ENCODE measurements around the gene NPSR1.

NPSR1 gene

DNA sequence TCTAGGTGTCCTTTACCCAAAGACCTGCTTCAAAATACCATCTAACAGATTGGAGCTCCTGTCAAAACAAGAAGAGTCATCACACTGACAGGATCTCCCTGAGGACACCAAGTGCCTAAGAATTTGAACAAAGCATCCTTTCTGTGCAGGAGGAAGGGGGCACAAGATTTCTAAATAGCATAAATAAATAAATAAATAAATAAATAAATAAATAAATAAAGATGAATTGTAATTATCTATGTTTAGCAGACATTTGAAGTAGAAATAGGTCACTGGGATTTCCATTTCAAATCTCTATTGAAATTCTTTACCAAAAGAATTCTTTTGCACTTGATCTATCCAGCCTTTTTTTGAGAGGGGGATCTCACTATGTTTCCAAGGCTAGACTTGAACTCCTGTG lies 65.3 kb downstream of the NPSR1 start:
- no peak for DNase-seq (ENCODE audit: low read depth)

GRCh38 chr7:34723866-34724490 lies 66.0 kb downstream of the NPSR1 start:
- DNase-seq (ENCODE audit: low read depth): no peak

DNA sequence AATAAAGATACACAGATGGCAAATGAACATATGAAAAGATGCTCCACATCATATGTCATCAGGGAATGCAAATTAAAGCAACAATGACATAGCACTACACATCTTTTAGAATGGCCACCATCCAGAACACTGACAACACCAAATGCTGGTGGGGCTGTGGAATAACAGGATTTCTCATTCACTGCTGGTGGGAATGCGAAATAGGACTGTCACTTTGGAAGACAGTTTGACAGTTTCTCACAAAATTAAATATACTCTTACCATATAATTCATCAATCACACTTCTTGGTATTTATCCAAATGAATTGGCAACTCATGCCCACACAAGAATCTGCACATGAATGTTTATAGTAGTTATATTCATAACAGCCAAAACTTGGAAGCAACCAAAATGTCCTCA lies 68.2 kb downstream of the NPSR1 start:
- no peak for DNase-seq (ENCODE audit: low read depth)

- DNase-seq (ENCODE audit: low read depth): no peak
Measured at GRCh38 chr7:34727464-34727995, 69.5 kb downstream of the NPSR1 start.

DNA sequence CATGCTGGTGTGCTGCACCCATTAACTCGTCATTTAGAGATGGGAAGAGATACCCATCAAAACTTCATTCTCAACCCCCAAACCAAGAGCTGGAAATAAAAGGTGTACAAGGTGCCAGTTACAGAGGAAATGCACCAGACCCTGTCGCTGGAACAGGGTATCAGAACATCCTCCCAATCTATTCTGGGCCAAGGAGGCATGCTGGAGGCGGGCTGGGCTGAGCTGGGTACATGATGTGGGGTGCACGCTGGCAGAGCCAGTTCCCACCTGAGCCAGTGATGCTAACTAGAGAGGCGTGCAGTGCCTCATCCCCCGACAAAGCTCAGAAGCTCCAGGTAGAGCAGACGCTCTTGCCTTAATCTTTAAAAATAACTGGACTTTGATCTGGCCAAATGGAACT lies 70.1 kb downstream of the NPSR1 start:
- no peak for DNase-seq (ENCODE audit: low read depth)

DNA sequence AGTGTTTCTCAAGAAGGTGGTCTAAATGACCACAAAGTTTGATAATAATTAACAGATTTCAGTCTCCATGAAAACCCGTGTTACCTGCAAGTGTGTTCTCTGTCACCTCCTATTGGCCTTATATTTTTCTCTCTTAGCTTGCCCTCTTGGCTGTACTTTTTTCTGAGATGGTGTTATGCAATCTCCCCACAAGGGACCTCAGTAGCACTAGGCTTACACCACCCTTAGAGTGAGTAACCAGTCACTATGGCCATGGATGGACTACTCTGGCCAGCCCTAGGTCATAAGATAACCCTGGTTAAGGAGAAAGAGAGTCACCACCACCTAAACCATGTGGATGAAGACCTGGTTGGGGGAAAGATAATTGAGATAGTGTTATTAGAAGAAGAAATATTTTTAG lies 76.8 kb downstream of the NPSR1 start:
- DNase-seq (ENCODE audit: low read depth): no peak

GRCh38 chr7:34735526-34735925 lies 77.5 kb downstream of the NPSR1 start:
- no peak for DNase-seq (ENCODE audit: low read depth)

GRCh38 chr7:34739651-34740300 lies 81.8 kb downstream of the NPSR1 start:
- DNase-seq (ENCODE audit: low read depth): no peak

GRCh38 chr7:34740840-34741239 lies 82.8 kb downstream of the NPSR1 start:
- no peak for DNase-seq (ENCODE audit: low read depth)

DNA sequence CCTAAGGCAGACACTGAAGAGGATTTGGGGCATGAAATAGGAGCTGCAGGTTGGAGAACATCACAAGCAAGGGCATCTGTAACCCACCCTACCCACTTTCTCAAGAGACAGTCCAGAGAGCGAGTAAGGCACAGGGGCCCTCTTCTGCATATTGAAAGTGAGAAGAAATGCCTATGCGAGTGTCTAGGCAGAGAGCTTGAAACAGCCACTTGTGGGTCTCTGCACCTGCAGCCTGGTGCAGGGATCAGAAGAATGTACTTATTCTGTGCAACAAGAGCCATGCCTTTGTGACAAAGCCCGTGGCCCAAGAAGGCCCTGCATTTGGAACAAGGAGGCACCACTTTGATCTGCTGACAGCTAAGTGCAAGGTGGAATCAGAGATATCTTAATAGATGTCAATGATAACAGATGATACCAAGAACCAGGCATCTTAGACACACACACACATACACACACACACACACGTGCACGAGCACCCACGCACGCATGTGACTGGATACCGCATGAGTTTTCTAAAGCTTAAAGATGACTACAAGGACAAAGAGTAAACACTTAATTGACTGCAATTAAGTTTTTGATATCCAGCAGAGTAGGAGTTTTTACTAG lies 89.3 kb downstream of the NPSR1 start:
- no peak for DNase-seq (ENCODE audit: low read depth)

DNA sequence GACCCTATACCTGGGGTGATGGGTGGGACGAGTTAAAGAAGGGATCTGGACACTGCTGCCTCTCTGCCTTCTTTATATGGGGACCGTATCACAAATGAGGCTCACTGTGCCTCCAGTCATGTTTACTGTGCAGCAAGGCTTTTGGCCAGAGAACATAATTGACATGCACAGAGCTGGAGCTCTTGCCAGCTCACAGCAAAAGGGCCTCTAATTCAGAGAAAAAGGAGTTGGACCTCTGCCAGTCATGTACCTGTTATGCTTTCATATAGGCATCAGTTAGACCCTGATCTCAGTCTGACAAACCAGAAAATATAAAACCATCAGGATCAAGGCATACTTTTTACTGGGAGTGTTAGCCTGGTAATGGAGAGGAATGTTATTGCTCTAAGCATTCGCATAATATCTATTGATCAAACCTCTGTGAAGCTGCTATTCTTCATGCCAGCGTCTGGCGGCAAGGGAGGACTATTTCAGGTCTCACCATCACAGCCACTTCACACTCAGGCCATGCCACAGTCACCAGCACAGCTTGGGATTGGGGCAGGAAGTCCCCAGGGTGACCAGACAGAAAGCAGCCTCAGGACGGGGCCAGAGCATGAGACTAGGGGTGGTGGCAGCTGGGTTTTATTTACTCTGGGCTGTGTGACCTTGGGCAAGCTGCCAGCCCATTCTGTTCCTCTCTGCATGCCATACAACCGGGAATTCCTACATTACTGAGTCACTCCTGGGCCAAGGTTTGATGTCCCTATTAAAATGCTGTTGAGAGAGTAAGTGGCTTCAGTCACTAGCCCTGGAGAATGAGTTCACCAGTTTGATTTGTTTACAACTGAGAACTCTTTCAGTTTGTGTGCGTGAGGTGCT lies 90.1 kb downstream of the NPSR1 start:
- DNase-seq (ENCODE audit: low read depth): peak; percentile 60

DNA sequence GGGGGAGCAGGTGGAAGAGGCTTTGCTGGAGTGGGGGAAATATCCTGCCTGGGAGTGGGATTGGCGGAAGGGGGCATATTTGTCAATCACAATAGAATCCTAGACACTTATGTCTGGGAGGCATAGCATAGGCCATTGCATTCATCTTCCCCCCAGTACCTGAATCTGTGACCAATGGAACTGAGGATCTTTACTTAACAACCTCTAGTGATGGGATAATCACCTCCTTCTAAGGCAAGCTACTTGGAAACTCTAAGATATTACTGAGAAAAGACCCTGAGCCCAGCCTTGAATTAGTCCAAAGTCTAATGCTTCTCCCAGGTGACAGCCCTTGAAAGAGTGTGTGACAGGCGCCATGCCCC lies 90.7 kb downstream of the NPSR1 start:
- no peak for DNase-seq (ENCODE audit: low read depth)

DNA sequence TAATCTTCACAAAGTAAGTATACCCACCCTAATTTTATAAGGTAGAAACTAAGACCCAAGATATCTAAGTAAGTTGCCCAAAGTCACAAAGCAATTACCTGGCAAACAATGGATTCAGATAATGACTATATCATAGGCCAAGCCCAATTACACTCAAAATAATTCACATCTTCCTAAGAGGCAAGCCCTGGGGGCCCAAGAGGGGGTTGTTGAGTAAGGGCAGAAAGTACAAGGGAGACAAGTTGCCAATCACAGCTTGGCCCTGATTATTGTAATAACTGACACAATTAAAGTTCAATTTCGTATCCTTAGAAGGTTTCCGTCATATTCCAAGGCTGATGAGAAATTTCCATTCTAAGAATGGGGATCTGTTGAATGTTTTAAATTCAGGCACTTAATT lies 91.4 kb downstream of the NPSR1 start:
- no peak for DNase-seq (ENCODE audit: low read depth)

DNA sequence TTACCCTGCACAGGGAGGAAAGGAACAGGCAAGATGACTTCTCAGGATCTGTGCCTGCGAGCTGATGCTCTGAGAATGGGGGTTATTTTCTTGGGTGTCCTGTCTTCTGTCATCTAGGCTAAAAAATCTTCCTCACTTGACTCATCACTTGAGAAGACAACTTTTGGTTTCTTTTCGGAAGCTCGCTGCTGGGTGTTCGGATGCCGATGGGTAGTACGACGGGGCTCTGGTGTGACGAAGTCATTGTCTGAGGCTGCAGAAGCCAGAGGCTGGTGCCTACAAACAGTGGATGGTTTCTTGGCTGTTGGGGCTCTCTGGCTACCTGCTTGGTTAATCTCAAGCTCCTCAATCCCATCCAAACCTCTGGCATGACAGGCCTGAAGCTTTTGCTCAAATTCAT lies 92.2 kb downstream of the NPSR1 start:
- no peak for DNase-seq (ENCODE audit: low read depth)

- DNase-seq (ENCODE audit: low read depth): no peak
Measured at GRCh38 chr7:34750636-34751035, 92.6 kb downstream of the NPSR1 start.

DNA sequence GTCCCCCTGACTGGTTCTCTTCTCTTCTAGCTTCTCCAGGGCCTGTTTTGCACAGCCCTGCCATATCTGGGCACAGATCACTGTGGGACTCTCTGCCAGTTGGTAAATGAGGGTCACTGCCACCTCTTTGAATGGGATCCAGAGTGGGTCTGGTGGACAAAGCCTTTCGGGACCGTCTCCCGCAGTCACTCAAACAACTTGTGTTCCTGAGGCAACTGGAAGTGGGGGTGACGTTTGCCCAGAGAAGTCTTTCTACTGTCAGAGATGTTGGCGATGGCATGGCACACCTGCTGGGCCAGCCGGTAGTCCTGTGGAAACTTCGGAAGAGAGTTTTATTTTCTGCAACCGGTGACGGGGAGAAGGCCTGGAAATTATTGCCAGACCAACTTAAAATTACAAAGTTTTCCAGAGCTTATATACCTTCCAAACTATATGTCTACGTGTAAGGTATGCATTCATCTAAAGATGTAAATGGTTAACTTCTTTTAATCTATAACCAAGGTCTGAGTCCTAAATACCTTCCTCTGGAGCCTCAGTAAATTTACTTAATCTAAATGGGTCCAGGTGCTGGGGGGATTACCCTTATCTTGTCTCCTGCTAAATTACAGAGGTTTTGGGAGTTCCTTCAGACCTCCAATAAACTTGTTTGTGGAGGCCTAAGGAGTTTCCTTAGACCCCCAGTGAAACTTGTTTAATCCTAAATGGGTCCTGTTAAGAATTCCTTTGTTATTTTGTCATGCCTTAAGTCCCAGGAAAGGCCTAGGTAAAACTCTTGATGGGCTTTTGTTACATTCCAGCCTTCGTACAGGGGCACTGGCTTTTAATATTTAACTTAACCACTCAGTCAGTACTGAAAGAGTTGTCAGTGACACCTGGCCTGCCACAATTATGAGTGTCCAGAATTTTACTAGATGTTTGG lies 94.0 kb downstream of the NPSR1 start:
- DNase-seq (ENCODE audit: low read depth): no peak

GRCh38 chr7:34752929-34753328 lies 94.9 kb downstream of the NPSR1 start:
- DNase-seq (ENCODE audit: low read depth): no peak

GRCh38 chr7:34755008-34755407 lies 97.0 kb downstream of the NPSR1 start:
- DNase-seq (ENCODE audit: low read depth): no peak

- DNase-seq (ENCODE audit: low read depth): no peak
Measured at GRCh38 chr7:34756025-34756437, 98.0 kb downstream of the NPSR1 start.

DNA sequence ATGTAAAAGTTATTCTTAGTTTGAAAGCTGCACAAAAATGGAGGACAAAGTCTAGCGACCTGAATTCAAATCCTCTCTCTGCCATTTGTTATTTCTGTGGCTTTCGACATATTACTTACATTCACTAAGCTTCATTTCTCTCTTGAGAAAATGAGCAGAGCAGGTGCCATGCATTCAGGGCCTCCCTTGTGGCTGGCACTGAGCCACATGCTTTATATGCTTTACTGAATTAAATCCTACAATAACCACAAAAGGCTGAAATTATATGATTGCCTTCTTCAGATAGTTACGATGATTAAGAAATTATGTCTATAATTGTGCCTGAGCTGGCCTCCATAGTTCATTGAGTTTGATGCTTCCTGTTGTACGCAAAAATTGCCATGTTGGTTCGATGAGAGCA lies 98.7 kb downstream of the NPSR1 start:
- no peak for DNase-seq (ENCODE audit: low read depth)

DNA sequence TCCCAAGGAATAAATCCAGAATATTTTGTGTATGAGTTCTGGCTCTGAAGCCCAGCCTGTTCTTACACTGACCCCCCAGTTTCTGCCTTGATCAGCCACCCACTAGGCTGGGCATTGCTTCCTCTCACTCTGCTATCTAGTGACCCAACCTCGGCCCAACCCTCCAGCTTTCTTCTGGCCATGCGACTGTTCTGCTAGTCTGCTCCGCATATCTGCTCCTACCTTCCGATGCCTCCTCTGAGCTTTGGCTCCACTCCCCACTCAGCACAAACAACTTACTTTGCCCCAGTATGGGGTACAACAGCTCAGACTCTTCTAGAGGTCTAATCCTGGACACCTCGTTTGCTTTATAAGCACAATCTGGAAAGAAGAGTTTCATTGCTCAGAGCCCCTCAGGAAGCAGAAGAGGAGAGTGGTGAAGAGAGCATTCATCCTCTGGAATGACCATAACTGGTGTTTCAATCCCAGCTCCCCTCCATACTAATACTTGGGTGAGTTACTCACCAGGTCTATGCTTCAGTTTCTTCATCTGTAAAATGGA lies 99.6 kb downstream of the NPSR1 start:
- DNase-seq (ENCODE audit: low read depth): no peak
